OCI-LY3 (cell line): ENCODE data around the gene AEN.
A peak's percentile ranks its signal among the peaks of the same experiment; 100 is the strongest.
"Not testable (repeated sequence)": the region's sequence is repeated elsewhere in the genome, so short reads cannot be mapped to it uniquely, and the experiment has no call there.

Source experiments
- H2AFZ ChIP-seq: fragments of 200-600, 300-600 bp; shearing (Covaris generic); 2 replicates; pipeline ENCODE4 v1.6.0; 2014; ENCODE audit warnings: antibody characterized with exemption, low read depth, low read length
- H3K27ac ChIP-seq: fragments of 200-600, 300-600 bp; sonication (generic); 2 replicates; pipeline ENCODE4 v1.5.1; 2014; ENCODE audit warnings: mild to moderate bottlenecking, low read length, moderate library complexity, mixed read lengths
- H3K27me3 ChIP-seq: fragments of 200-600, 300-600 bp; sonication (generic); 2 replicates; pipeline ENCODE4 v1.6.1; 2014; ENCODE audit warnings: low read depth, low read length, mixed read lengths
- H3K36me3 ChIP-seq: fragments of 200-600, 300-600 bp; sonication (generic); replicated peaks from 2 replicates; pipeline ENCODE3; 2014; ENCODE audit warnings: low read depth, low read length, mixed read lengths
- H3K4me1 ChIP-seq: fragments of 300-600, 200-600 bp; sonication (generic); 2 replicates; pipeline ENCODE4 v1.6.1; 2014; ENCODE audit warnings: low read length, mixed read lengths
- H3K4me2 ChIP-seq: fragments of 200-600, 300-600 bp; sonication (generic); 2 replicates; pipeline ENCODE4 v1.6.1; 2014; ENCODE audit warnings: low read length, mixed read lengths
- H3K4me3 ChIP-seq: fragments of 300-600, 200-600 bp; sonication (generic); 2 replicates; pipeline ENCODE4 v1.5.1; 2014; ENCODE audit warnings: antibody characterized with exemption, mild to moderate bottlenecking, low read length, moderate library complexity
- H3K79me2 ChIP-seq: fragments of 300-600, 200-600 bp; shearing (Covaris generic); 2 replicates; pipeline ENCODE4 v1.6.1; 2014; ENCODE audit warnings: mild to moderate bottlenecking, low read length, mixed read lengths
- H3K9ac ChIP-seq: fragments of 300-600, 200-600 bp; shearing (Covaris generic); 2 replicates; pipeline ENCODE4 v1.6.0; 2014; ENCODE audit warnings: mild to moderate bottlenecking, low read length, moderate library complexity
- H3K9me3 ChIP-seq: fragments of 200-600, 300-600 bp; shearing (Covaris generic); 2 replicates; pipeline ENCODE4 v1.6.1; 2014; ENCODE audit warnings: low read length, mixed read lengths; ENCODE audit not compliant: insufficient read depth
- H4K20me1 ChIP-seq: fragments of 200-600, 300-600 bp; sonication (generic); 2 replicates; pipeline ENCODE4 v1.6.1; 2016; ENCODE audit warnings: low read length, mixed read lengths; ENCODE audit not compliant: insufficient read depth
- CTCF ChIP-seq: fragments of 200-600, 300-600 bp; sonication (generic); IDR thresholded peaks from 2 replicates; pipeline ENCODE4 v1.5.1; 2014; ENCODE audit warnings: antibody characterized with exemption, low read length, low read depth
- EZH2phosphoT487 ChIP-seq: fragments of 200-600 bp; shearing (Covaris generic); IDR thresholded peaks from 2 replicates; pipeline ENCODE4 v1.6.1; 2018; ENCODE audit warnings: antibody characterized with exemption, mixed run types, low read depth

The AEN gene

DNA sequence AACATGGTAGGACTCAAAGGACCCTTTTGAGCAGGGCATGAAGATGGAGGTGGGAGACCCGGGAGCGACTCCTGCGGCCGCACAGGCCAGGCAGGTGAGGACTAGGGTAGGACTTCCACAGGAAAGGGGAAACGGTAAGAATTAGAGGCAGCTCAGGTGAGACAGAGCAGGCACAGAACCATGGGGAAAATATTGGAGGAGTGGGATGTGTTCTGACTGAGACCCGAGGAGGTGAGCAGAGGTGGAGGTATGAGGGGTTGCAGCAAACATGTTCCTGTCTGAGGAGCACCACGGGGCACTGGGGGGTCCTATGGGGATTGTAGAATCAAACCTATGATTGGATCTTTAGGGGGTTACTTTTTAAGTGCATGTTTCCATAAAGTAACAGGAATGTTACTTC, 16.3 kb downstream of the AEN start:
- TF ChIP-seq EZH2phosphoT487 (no peak), CTCF (no peak)
- no peak overlapping the region for H2AFZ ChIP-seq
- H3K4me1 ChIP-seq: peaks cover 97% of the 10 kb centered on the region
- H3K9me3 ChIP-seq: no peaks in the 10 kb centered on the region
- H3K79me2 ChIP-seq: peaks cover 61% of the 10 kb centered on the region
- peak overlapping the region; percentile 63 for H3K9ac ChIP-seq
- H3K4me2 ChIP-seq: peak overlapping the region; percentile 67
- peaks cover 3% of the 10 kb centered on the region; the same call in 1 of the 2 replicates for H4K20me1 ChIP-seq
- peaks cover 34% of the 10 kb centered on the region for H3K36me3 ChIP-seq
- peak overlapping the region; percentile 99 for H3K27ac ChIP-seq
- no peak overlapping the region for H3K4me3 ChIP-seq
- H3K27me3 ChIP-seq: no peaks in the 10 kb centered on the region

- no peak overlapping the region for H2AFZ ChIP-seq
- H4K20me1 ChIP-seq: no peaks in the 10 kb centered on the region; the same call in 1 of the 2 replicates
- peak overlapping the region; percentile 63 for H3K9ac ChIP-seq
- H3K9me3 ChIP-seq: no peaks in the 10 kb centered on the region
- TF ChIP-seq CTCF (no peak), EZH2phosphoT487 (no peak)
- H3K4me2 ChIP-seq: peak overlapping the region; percentile 67
- peaks cover 57% of the 10 kb centered on the region for H3K79me2 ChIP-seq
- H3K36me3 ChIP-seq: peaks cover 35% of the 10 kb centered on the region
- H3K27ac ChIP-seq: peak overlapping the region; percentile 99
- H3K27me3 ChIP-seq: no peaks in the 10 kb centered on the region
- H3K4me1 ChIP-seq: peaks cover 94% of the 10 kb centered on the region
- peak overlapping the region; percentile 54 for H3K4me3 ChIP-seq
These were observed 16.9 kb downstream of the AEN start for GRCh38 chr15:88637841-88638625.

DNA sequence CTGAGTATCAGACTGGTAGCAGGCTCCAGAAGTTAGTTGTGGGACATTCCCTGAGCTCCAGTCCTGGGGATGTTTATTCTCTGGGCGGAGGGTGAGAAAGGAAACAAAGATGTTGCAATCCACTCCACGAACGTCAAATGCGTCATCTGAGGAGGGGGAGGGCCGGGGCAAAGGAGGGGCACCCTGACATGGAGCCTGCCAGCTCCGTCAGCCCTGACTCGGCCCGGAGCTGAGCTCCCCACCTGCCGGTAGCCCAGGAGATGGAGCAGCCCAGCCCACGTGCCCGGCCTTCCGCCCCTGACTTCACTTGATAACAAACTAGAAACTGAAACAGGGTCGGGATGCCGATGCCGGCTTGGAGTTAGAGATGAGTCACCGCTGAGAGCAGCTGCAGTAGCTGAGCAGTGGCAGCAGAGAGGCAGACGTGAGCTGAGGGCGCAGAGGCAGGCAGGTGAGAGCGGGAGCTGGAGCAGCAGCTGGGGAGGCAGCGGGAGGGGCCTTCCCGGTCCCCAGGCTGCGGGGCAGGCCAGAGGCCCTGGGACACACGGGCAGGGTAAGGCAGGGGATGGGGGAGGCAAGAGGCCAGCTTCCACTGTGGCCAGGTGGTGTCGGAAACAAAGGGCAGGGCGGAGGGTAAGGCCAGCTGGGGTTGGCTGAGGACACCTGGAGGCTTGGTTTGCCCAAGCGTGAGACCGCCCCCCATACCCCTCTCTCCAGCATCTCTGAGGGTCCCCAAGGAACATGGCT, 17.7 kb downstream of the AEN start, which contains the start of gene ISG20:
TSS of gene ISG20 (plus strand) at position 391 of the 747 bp plus-strand sequence. CDS start at position 742, 351 bp downstream.
- peak within 1 kb of the TSS; percentile 76 for H3K4me3 ChIP-seq
- peak within 1 kb of the TSS; percentile 99 for H3K27ac ChIP-seq
- H3K9ac ChIP-seq: peak within 1 kb of the TSS; percentile 94
- no peaks in the 10 kb centered on the region for H3K9me3 ChIP-seq
- no peaks in the 10 kb centered on the region for H4K20me1 ChIP-seq
- H3K4me1 ChIP-seq: peaks cover 87% of the 10 kb centered on the region
- H3K27me3 ChIP-seq: no peaks in the 10 kb centered on the region
- no peak within 1 kb of the TSS for H2AFZ ChIP-seq
- peaks cover 31% of the 10 kb centered on the region for H3K36me3 ChIP-seq
- H3K79me2 ChIP-seq: peaks cover 51% of the 10 kb centered on the region
- peak within 1 kb of the TSS; percentile 90 for H3K4me2 ChIP-seq
- no peak for TF ChIP-seq EZH2phosphoT487
- peak; percentile 27 for TF ChIP-seq CTCF

- no peak overlapping the region for H3K9ac ChIP-seq
- H3K27ac ChIP-seq: peak overlapping the region; percentile 99
- TF ChIP-seq CTCF (no peak), EZH2phosphoT487 (no peak)
- H4K20me1 ChIP-seq: no peaks in the 10 kb centered on the region
- H3K27me3 ChIP-seq: no peaks in the 10 kb centered on the region
- H2AFZ ChIP-seq: no peak overlapping the region
- H3K9me3 ChIP-seq: no peaks in the 10 kb centered on the region
- H3K4me1 ChIP-seq: peaks cover 62% of the 10 kb centered on the region
- peaks cover 31% of the 10 kb centered on the region for H3K79me2 ChIP-seq
- H3K4me2 ChIP-seq: peak overlapping the region; percentile 90; the same call in 1 of the 2 replicates
- no peak overlapping the region for H3K4me3 ChIP-seq
- peaks cover 35% of the 10 kb centered on the region for H3K36me3 ChIP-seq
These were observed 20.9 kb downstream of the AEN start for GRCh38 chr15:88641959-88642452.

GRCh38 chr15:88642514-88642913, 21.4 kb downstream of the AEN start:
- H3K4me2 ChIP-seq: peak overlapping the region; percentile 90; the same call in 1 of the 2 replicates
- peaks cover 35% of the 10 kb centered on the region for H3K36me3 ChIP-seq
- H3K9ac ChIP-seq, H4K20me1 ChIP-seq, H3K9me3 ChIP-seq, H3K27me3 ChIP-seq, H3K4me3 ChIP-seq, H2AFZ ChIP-seq: not testable (repeated sequence)
- H3K4me1 ChIP-seq: peaks cover 62% of the 10 kb centered on the region
- H3K79me2 ChIP-seq: peaks cover 26% of the 10 kb centered on the region
- H3K27ac ChIP-seq: peak overlapping the region; percentile 99
